Hematopoietic multipotent progenitor cell treated with erythropoietin and hydrocortisone succinate and interleukin-3 and kit ligand, for 8 days (in vitro differentiated cells): ENCODE measurements around the gene ISL1.

Experiments used
- DNase-seq: peaks from one replicate; pipeline ENCODE4 v3.0.0-alpha.2; 2015

The ISL1 gene

GRCh38 chr5:51387884-51388275 lies 4.6 kb downstream of the ISL1 start:
- DNase-seq = no peak

GRCh38 chr5:51388488-51389287 lies 5.4 kb downstream of the ISL1 start:
- no peak for DNase-seq

GRCh38 chr5:51389288-51389576 lies 6.0 kb downstream of the ISL1 start:
- no peak for DNase-seq

- DNase-seq = no peak
Measured at GRCh38 chr5:51389577-51390463, 6.6 kb downstream of the ISL1 start.

GRCh38 chr5:51391175-51391574 lies 7.9 kb downstream of the ISL1 start:
- no peak for DNase-seq

- no peak for DNase-seq
Measured at GRCh38 chr5:51392689-51393199, 9.5 kb downstream of the ISL1 start.

- DNase-seq = no peak
Measured at GRCh38 chr5:51394609-51395008, 11.4 kb downstream of the ISL1 start.

- DNase-seq = no peak
Measured at GRCh38 chr5:51395245-51395644, 12.0 kb downstream of the ISL1 start.

GRCh38 chr5:51395666-51396356 lies 12.6 kb downstream of the ISL1 start:
- DNase-seq = no peak

- DNase-seq = no peak
Measured at GRCh38 chr5:51396797-51397196, 13.5 kb downstream of the ISL1 start.

GRCh38 chr5:51397996-51398395 lies 14.7 kb downstream of the ISL1 start:
- no peak for DNase-seq

GRCh38 chr5:51398875-51399642 lies 15.8 kb downstream of the ISL1 start:
- no peak for DNase-seq

GRCh38 chr5:51399643-51400006 lies 16.4 kb downstream of the ISL1 start:
- DNase-seq = no peak

- no peak for DNase-seq
Measured at GRCh38 chr5:51404255-51404654, 21.0 kb downstream of the ISL1 start.

- no peak for DNase-seq
Measured at GRCh38 chr5:51411921-51412325, 28.7 kb downstream of the ISL1 start.

GRCh38 chr5:51414516-51414915 lies 31.3 kb downstream of the ISL1 start:
- DNase-seq = no peak

- DNase-seq = no peak
Measured at GRCh38 chr5:51416149-51416548, 32.9 kb downstream of the ISL1 start.

- DNase-seq = no peak
Measured at GRCh38 chr5:51433052-51433710, 49.9 kb downstream of the ISL1 start.

GRCh38 chr5:51439232-51439631 lies 56.0 kb downstream of the ISL1 start:
- DNase-seq = no peak
